Measurements from ENCODE around the gene WNT3.

Gene WNT3

GRCh38 chr17:46776298-46777005, 42.0 kb downstream of the WNT3 start:
- no peak overlapping the region for H3K27ac Mint-ChIP-seq
- peaks cover 16% of the 10 kb centered on the region for H3K4me1 Mint-ChIP-seq
- H3K36me3 Mint-ChIP-seq (ENCODE audit: low read depth), result no peaks in the 10 kb centered on the region
- H3K27me3 Mint-ChIP-seq (ENCODE audit: low read depth, poor library complexity), result peaks cover 43% of the 10 kb centered on the region
- no peak overlapping the region for H3K4me3 Mint-ChIP-seq
- no peak for DNase-seq
- TF ChIP-seq CTCF (IDR thresholded peaks at IDR 0.05), result no peak
- H3K9me3 Mint-ChIP-seq, result no peaks in the 10 kb centered on the region

GRCh38 chr17:46774108-46774737, 44.3 kb downstream of the WNT3 start:
- peaks cover 22% of the 10 kb centered on the region for H3K4me1 Mint-ChIP-seq
- no peak for TF ChIP-seq CTCF (IDR thresholded peaks at IDR 0.05)
- no peak overlapping the region for H3K4me3 Mint-ChIP-seq
- no peaks in the 10 kb centered on the region for H3K9me3 Mint-ChIP-seq
- H3K27ac Mint-ChIP-seq, result no peak overlapping the region
- peaks cover 48% of the 10 kb centered on the region for H3K27me3 Mint-ChIP-seq (ENCODE audit: low read depth, poor library complexity)
- no peak for DNase-seq
- no peaks in the 10 kb centered on the region for H3K36me3 Mint-ChIP-seq (ENCODE audit: low read depth)

GRCh38 chr17:46773676-46774075, 44.8 kb downstream of the WNT3 start:
- no peak for TF ChIP-seq CTCF (IDR thresholded peaks at IDR 0.05)
- DNase-seq, result no peak
- H3K4me3 Mint-ChIP-seq, result no peak overlapping the region
- no peaks in the 10 kb centered on the region for H3K9me3 Mint-ChIP-seq
- H3K27ac Mint-ChIP-seq, result no peak overlapping the region
- peaks cover 17% of the 10 kb centered on the region for H3K4me1 Mint-ChIP-seq
- H3K36me3 Mint-ChIP-seq (ENCODE audit: low read depth), result no peaks in the 10 kb centered on the region
- peaks cover 48% of the 10 kb centered on the region for H3K27me3 Mint-ChIP-seq (ENCODE audit: low read depth, poor library complexity)

GRCh38 chr17:46773221-46773605, 45.3 kb downstream of the WNT3 start:
- H3K27ac Mint-ChIP-seq, result no peak overlapping the region
- no peak overlapping the region for H3K4me3 Mint-ChIP-seq
- H3K27me3 Mint-ChIP-seq (ENCODE audit: low read depth, poor library complexity), result peaks cover 48% of the 10 kb centered on the region
- no peak for TF ChIP-seq CTCF (IDR thresholded peaks at IDR 0.05)
- no peaks in the 10 kb centered on the region for H3K9me3 Mint-ChIP-seq
- H3K4me1 Mint-ChIP-seq, result peaks cover 13% of the 10 kb centered on the region
- no peak for DNase-seq
- H3K36me3 Mint-ChIP-seq (ENCODE audit: low read depth), result peaks cover 2% of the 10 kb centered on the region

GRCh38 chr17:46772475-46773220, 45.8 kb downstream of the WNT3 start:
- H3K4me3 Mint-ChIP-seq, result peak overlapping the region; percentile 77
- no peak overlapping the region for H3K27ac Mint-ChIP-seq
- no peaks in the 10 kb centered on the region for H3K9me3 Mint-ChIP-seq
- H3K4me1 Mint-ChIP-seq, result peaks cover 7% of the 10 kb centered on the region
- H3K36me3 Mint-ChIP-seq (ENCODE audit: low read depth), result peaks cover 4% of the 10 kb centered on the region
- DNase-seq, result no peak
- H3K27me3 Mint-ChIP-seq (ENCODE audit: low read depth, poor library complexity), result peaks cover 43% of the 10 kb centered on the region
- TF ChIP-seq CTCF (IDR thresholded peaks at IDR 0.05), result no peak
